A549 (cell line): ENCODE results near the gene C6orf52. TPM values are rescaled to one million over a fixed set of nuclear protein-coding genes. Genes with fewer than 3 reads are reported as not detected.
"Not testable (repeated sequence)": the region's sequence is repeated elsewhere in the genome, so short reads cannot be mapped to it uniquely, and the experiment has no call there.

Experiments
- ATAC-seq, 2 experiments: fragments of 200-7000 bp in 1 of 2; fragments of >200 bp in 1 of 2; cut with Nextera tagmentation in 1 of 2; cut with Tn5 transposase in 1 of 2; 3 replicates each; pipeline versions ENCODE4 v1.8.0 to v1.9.1; 2018 to 2020; ENCODE audit warnings: mild to moderate bottlenecking in 1 of 2, moderate library complexity in 1 of 2
- CTCF ChIA-PET: fragments of 300-600 bp; sonication (Branson Sonifier 250); formaldehyde crosslinking; extraction: SDS; loops from one replicate; lab custom pipeline; 2021; ENCODE audit warnings: antibody characterized with exemption, inconsistent platforms; lab: Yijun Ruan, JAX
- POLR2A ChIA-PET: fragments of 350-600 bp; formaldehyde crosslinking; extraction: SDS; loops from one replicate; lab custom pipeline; 2021; ENCODE audit warnings: antibody characterized with exemption, inconsistent platforms; lab: Yijun Ruan, JAX
- DNase-seq, 2 experiments: peaks; one replicate each; pipeline versions ENCODE4 v3.0.0 to v3.0.0-alpha.2; 2011 to 2016; ENCODE audit warnings: low read depth in 1 of 2, low spot score in 1 of 2
- FAIRE-seq: peaks from 2 replicates; lab custom pipeline; 2011; peaks lifted over from hg19 to GRCh38; lab: Jason Lieb, UNC
- H3K27ac ChIP-seq, 2 experiments: fragments of >200 bp; sonication (Bioruptor Twin); formaldehyde crosslinking; 3 replicates each; pipeline ENCODE4 v1.5.1; 2016 to 2017
- H3K4me1 ChIP-seq: fragments of >200 bp; sonication (Bioruptor Twin); formaldehyde crosslinking; 3 replicates; pipeline ENCODE4 v1.6.1; 2016
- H3K4me2 ChIP-seq: fragments of >200 bp; sonication (Bioruptor Twin); formaldehyde crosslinking; 3 replicates; pipeline ENCODE4 v1.6.1; 2016
- H3K4me3 ChIP-seq: fragments of >200 bp; sonication (Bioruptor Twin); formaldehyde crosslinking; 3 replicates; pipeline ENCODE4 v1.5.1; 2016
- H3K9me3 ChIP-seq: fragments of >200 bp; sonication (Bioruptor Twin); formaldehyde crosslinking; 3 replicates; pipeline ENCODE4 v1.6.1; 2016
- ATOH8 ChIP-seq: fragments of 250-450 bp; sonication (Bioruptor Pico); IDR thresholded peaks from 2 replicates; pipeline ENCODE4 v1.5.0; 2020; ENCODE audit warnings: low read depth, mild to moderate bottlenecking, moderate library complexity
- BHLHE40 ChIP-seq: IDR thresholded peaks from 2 replicates; pipeline ENCODE4 v1.6.1; 2012; ENCODE audit warnings: low read depth, low read length, inconsistent platforms
- CBX2 ChIP-seq: fragments of 200-600 bp; sonication (generic); IDR thresholded peaks from 2 replicates; pipeline ENCODE4 v1.6.1; 2016; ENCODE audit warnings: low read depth, mild to moderate bottlenecking, borderline replicate concordance
- CBX8 ChIP-seq: fragments of 200-600 bp; sonication (generic); IDR thresholded peaks from 2 replicates; pipeline ENCODE4 v1.6.1; 2016
- CHD4 ChIP-seq: fragments of 200-600 bp; sonication (generic); IDR thresholded peaks from 2 replicates; pipeline ENCODE4 v1.6.1; 2016; ENCODE audit warnings: antibody characterized with exemption, mild to moderate bottlenecking, borderline replicate concordance
- CTCF ChIP-seq: fragments of >200 bp; sonication (Bioruptor Twin); formaldehyde crosslinking; IDR thresholded peaks from 3 replicates; pipeline ENCODE4 v1.5.1; 2016
- EHF ChIP-seq: fragments of 250-450 bp; sonication (Bioruptor Pico); IDR thresholded peaks from 2 replicates; pipeline ENCODE4 v1.5.0; 2020; ENCODE audit warnings: mild to moderate bottlenecking
- EHMT2 ChIP-seq: fragments of 200-600 bp; sonication (generic); IDR thresholded peaks from 2 replicates; pipeline ENCODE4 v1.6.1; 2016; ENCODE audit warnings: antibody characterized with exemption, low read depth, mild to moderate bottlenecking, moderate library complexity
- ESRRA ChIP-seq: fragments of 150-350 bp; IDR thresholded peaks from 2 replicates; pipeline ENCODE4 v1.6.1; 2014; ENCODE audit warnings: mild to moderate bottlenecking, low read length, borderline replicate concordance
- FOSL2 ChIP-seq, 2 experiments: fragments of 450-650 bp in 1 of 2; fragments of >200 bp in 1 of 2; sonication (Bioruptor Twin) in 1 of 2; formaldehyde crosslinking; IDR thresholded peaks; 2 replicates each; pipeline versions ENCODE4 v1.5.0 to v1.6.1; 2016 to 2020; ENCODE audit warnings: mild to moderate bottlenecking in 1 of 2, moderate library complexity in 1 of 2
- HES2 ChIP-seq: fragments of >200 bp; sonication (Bioruptor Twin); formaldehyde crosslinking; IDR thresholded peaks from 2 replicates; pipeline ENCODE4 v1.6.1; 2016
- HEYL ChIP-seq: fragments of 250-450 bp; sonication (Bioruptor Pico); IDR thresholded peaks from 2 replicates; pipeline ENCODE4 v1.8.0; 2021; ENCODE audit warnings: mild to moderate bottlenecking, moderate library complexity
- HMGXB4 ChIP-seq: fragments of 250-450 bp; sonication (Bioruptor Pico); IDR thresholded peaks from 2 replicates; pipeline ENCODE4 v1.5.0; 2021; ENCODE audit warnings: mild to moderate bottlenecking, moderate library complexity, borderline replicate concordance
- HOXB5 ChIP-seq: fragments of 250-450 bp; sonication (Bioruptor Pico); IDR thresholded peaks from 2 replicates; pipeline ENCODE4 v1.5.0; 2020; ENCODE audit warnings: mild to moderate bottlenecking, moderate library complexity
- MAZ ChIP-seq: fragments of 150-350 bp; IDR thresholded peaks from 2 replicates; pipeline ENCODE4 v1.6.1; 2014; ENCODE audit warnings: antibody characterized with exemption, low read depth, low read length, borderline replicate concordance
- MYC ChIP-seq: IDR thresholded peaks from 2 replicates; pipeline ENCODE4 v1.6.1; 2012; ENCODE audit warnings: mild to moderate bottlenecking, inconsistent platforms, low read length, improper control_type of control experiment, borderline replicate concordance
- NFE2L2 ChIP-seq: fragments of 150-350 bp; conservative IDR thresholded peaks from 2 replicates; pipeline ENCODE4 v1.6.1; 2014; ENCODE audit warnings: low read length
- PBX3 ChIP-seq: IDR thresholded peaks from 2 replicates; pipeline ENCODE4 v1.6.1; 2012
- PHF8 ChIP-seq: fragments of 200-600 bp; sonication (generic); IDR thresholded peaks from 2 replicates; pipeline ENCODE4 v1.6.1; 2016; ENCODE audit warnings: low read depth, mild to moderate bottlenecking, antibody characterized with exemption, moderate library complexity, borderline replicate concordance
- RARB ChIP-seq: fragments of 250-450 bp; sonication (Bioruptor Pico); IDR thresholded peaks from 2 replicates; pipeline ENCODE4 v1.8.0; 2021; ENCODE audit warnings: mild to moderate bottlenecking, moderate library complexity
- RFX5 ChIP-seq: fragments of 450-650 bp; IDR thresholded peaks from 2 replicates; pipeline ENCODE4 v1.7.1; 2014; ENCODE audit warnings: antibody characterized with exemption, mild to moderate bottlenecking, moderate library complexity
- SMC3 ChIP-seq: fragments of >200 bp; sonication (Bioruptor Twin); formaldehyde crosslinking; IDR thresholded peaks from 3 replicates; pipeline ENCODE4 v1.6.1; 2018; ENCODE audit warnings: inconsistent platforms
- ZSCAN20 ChIP-seq: fragments of 250-450 bp; sonication (Bioruptor Pico); IDR thresholded peaks from 2 replicates; pipeline ENCODE4 v1.8.0; 2022; ENCODE audit warnings: mild to moderate bottlenecking, moderate library complexity
- WGBS: methylation state at CpG from one replicate; pipeline ENCODE4 v1.1.6; 2017; ENCODE audit errors: missing lambda C conversion rate; 5-methylcytosine and 5-hydroxymethylcytosine counted together
- polyA plus RNA-seq, 4 experiments: library from polyadenylated mRNA; depleted of rRNA in 3 of 4; stranded (reverse); fragments of >200 nt; fragmentation: RNase III in 1 of 4; extraction: RNeasy Plus Mini Kit Qiagen cat#74134 plus additional on column Dnase treatment in 1 of 4; gene quantifications; 2 replicates in 3 of 4; 3 replicates in 1 of 4; pipeline ENCODE4 v1.2.3, GENCODE V29; 2011 to 2017

C6orf52 gene
- polyA plus RNA-seq, 2 of the 4 experiments (the other 2 are of a cell fraction), result 1.3 to 2.2 TPM

- no peak for DNase-seq
- Histone ChIP-seq H3K27ac (no peak overlapping the region), H3K4me2 (no peak overlapping the region), H3K4me3 (no peak overlapping the region), H3K9me3 (peaks cover 5% of the 10 kb centered on the region; the same call in 2 of the 3 replicates), H3K4me1 (no peaks in the 10 kb centered on the region)
- TF ChIP-seq CTCF (no peak), BHLHE40 (no peak), PHF8 (no peak), PBX3 (no peak), CHD4 (no peak), CBX8 (no peak), ZSCAN20 (no peak), CBX2 (no peak), HEYL (CRISPR knock-in tag) (no peak), HES2 (no peak), ESRRA (no peak), ATOH8 (CRISPR knock-in tag) (no peak), EHMT2 (no peak), RARB (no peak), MYC (no peak), SMC3 (no peak), NFE2L2 (no peak)
- no peak for ATAC-seq
- no peak for FAIRE-seq
- 49% methylated on average over 5 of the region's 6 CpGs for WGBS
- ChIA-PET CTCF (interaction anchor here (0.5 kb wide), 1 partner anchor 336 kb away, joined by 4 read pairs; no protein-coding TSS in a partner anchor), POLR2A (no interaction called here)
Observed at GRCh38 chr6:10668126-10668917, 26.1 kb downstream of the C6orf52 start.

- CTCF ChIA-PET, result interaction anchor here (0.6 kb wide), 1 partner anchor 156 kb away, joined by 3 read pairs; no protein-coding TSS in a partner anchor
- FAIRE-seq, H3K27ac ChIP-seq, H3K4me1 ChIP-seq, H3K9me3 ChIP-seq, POLR2A ChIA-PET, H3K4me3 ChIP-seq, H3K4me2 ChIP-seq, DNase-seq, ATAC-seq: not testable (repeated sequence)
- 8% methylated on average over 1 of the region's 1 CpG for WGBS
Observed at GRCh38 chr6:10665595-10665994, 28.8 kb downstream of the C6orf52 start.

- POLR2A ChIA-PET, result no interaction called here
- no peak overlapping the region for H3K4me3 ChIP-seq
- ATAC-seq (no peak), FAIRE-seq (no peak), DNase-seq (no peak)
- H3K4me2 ChIP-seq, result no peak overlapping the region
- TF ChIP-seq HEYL (CRISPR knock-in tag) (no peak), EHF (CRISPR knock-in tag) (no peak), FOSL2 (IDR thresholded peaks at IDR 0.05) (no peak), FOSL2 (CRISPR knock-in tag; IDR thresholded peaks at IDR 0.05) (no peak), HES2 (no peak), HMGXB4 (CRISPR knock-in tag) (no peak), MAZ (no peak), RFX5 (no peak), ZSCAN20 (no peak), HOXB5 (CRISPR knock-in tag) (no peak)
- 24% methylated on average over 2 of the region's 2 CpGs for WGBS
- H3K27ac ChIP-seq, result no peak overlapping the region
- CTCF ChIA-PET, result interaction anchor here (1.0 kb wide), 1 partner anchor 58 kb away, joined by 3 read pairs; no protein-coding TSS in a partner anchor
- H3K9me3 ChIP-seq, result peaks cover 5% of the 10 kb centered on the region; the same call in 2 of the 3 replicates
- H3K4me1 ChIP-seq, result no peaks in the 10 kb centered on the region
Observed at GRCh38 chr6:10662742-10663141, 31.7 kb downstream of the C6orf52 start.
